HG02840 (cell line): ENCODE data around the gene CCDC57.

Experiments used
- ATAC-seq: cut with Tn5 transposase; IDR thresholded peaks from one replicate; pipeline ENCODE4 v1.9.1; 2021; ENCODE audit warnings: mild to moderate bottlenecking, moderate library complexity, moderate number of reproducible peaks; ENCODE audit not compliant: unreplicated experiment, low FRiP score

The CCDC57 gene

DNA sequence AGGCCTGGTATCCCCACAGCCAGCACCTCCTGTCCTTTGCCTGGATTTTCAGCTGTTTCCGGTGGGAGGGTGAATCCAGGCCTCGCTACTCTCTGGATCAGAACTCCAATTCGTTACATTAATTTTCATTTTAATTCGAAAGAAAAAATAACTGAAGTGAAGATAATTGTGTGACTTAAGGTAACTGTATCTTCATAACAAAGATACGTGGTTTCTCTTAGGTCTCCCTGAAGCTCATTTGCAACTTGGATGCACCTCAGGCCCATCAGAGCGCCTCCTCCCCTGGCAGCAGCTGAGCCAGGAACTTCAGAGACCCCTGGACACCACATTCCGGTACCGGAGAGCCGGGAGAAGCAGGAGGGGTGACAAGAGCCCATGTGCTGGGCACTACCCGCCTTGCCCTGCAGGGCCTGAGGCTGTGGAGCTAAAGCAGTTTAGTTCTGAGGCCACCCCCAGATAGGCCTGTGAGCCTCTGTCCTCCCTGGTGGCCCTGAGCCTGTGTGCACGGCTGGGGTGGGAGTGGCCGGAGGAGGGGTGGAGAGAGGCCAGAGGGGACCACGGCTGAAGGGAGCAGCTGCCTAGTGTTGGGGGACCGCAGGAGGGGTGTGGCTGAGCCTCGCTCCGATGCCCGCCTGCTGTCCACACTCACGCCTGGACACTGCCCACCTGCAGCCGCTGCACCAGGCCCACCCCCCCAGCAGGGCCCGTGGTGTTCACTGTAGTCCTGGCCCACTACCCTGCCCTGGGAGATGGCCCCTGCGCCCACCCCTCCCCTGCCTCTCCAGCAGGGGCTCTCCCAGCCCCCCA lies 135.7 kb downstream of the CCDC57 start:
- no peak for ATAC-seq

GRCh38 chr17:82076018-82076784 lies 136.4 kb downstream of the CCDC57 start:
- ATAC-seq: no peak

- ATAC-seq: no peak
Measured at GRCh38 chr17:82073446-82073845, 139.2 kb downstream of the CCDC57 start.

DNA sequence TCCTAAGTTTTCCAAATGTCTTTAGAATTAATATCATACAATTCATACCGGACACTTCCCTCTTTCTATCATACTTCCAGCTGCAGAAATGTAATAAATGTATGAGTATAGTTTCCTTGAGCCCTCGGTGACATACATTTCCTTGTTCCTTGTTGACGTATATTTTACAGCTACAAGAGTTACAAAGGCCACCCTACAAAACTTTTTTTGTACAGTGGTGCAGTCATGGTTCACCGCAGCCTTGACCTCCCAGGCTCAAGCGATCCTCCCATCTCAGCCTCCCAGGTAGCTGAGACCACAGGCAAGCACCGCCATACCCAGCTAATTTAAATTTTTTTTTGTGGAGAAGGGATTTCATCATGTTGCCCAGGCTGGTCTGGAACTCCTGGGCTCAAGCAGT lies 139.8 kb downstream of the CCDC57 start:
- ATAC-seq: no peak

DNA sequence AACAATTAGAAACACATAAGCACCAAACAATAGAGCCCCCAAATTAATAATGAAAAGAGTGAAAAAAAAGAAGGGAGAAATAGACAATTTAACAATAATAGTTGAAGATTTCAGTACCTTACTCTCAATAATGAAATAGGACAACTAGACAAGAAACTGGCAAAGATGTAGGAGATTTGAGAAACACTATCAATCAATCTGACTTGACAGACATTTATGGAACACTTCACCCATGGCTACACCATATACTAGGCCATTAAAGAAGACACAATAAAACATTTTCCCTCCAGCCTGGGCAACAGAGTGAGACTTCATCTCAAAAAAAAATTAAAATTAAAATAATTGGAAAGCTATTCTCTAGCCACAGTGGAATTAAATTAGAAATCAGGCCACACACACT lies 142.0 kb downstream of the CCDC57 start:
- no peak for ATAC-seq

DNA sequence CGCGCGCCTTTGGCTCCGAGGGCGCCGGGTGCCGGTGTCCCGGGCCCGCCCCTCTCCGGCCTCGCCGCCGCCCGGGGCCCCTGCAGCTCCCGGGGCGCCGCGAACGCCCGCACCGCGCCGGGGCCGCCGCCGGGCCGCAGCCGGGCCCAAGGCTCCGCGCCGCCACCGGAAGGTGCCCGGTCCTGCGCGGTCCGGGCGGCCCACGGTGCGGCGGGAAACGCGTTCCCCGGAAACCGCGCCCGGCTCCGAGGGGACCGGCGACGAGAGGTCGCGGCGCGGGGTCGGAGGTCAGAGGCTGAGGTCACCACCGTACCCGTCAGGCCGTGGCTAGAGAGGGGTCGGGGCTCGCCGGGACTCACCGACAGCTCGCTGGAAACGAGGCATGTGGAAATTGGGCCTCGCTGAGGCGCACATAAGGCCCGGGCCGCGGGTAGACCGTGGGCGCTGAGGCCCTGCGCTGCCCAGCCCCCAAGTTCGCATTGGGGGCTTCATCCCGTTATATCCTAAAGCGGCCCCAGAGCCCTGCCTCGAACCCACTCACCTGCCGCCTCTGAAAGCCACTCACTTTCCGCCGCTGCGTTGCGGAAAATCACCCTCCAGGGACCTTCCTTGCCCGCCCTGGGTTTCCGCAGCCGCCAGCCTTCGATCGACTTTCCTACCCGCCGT lies 146.9 kb downstream of the CCDC57 start, which contains the start of gene DUS1L:
DUS1L (minus strand) TSS at position 167 of the 666 bp plus-strand sequence. CDS start 745 bp downstream, outside the sequence.
- no peak for ATAC-seq

DNA sequence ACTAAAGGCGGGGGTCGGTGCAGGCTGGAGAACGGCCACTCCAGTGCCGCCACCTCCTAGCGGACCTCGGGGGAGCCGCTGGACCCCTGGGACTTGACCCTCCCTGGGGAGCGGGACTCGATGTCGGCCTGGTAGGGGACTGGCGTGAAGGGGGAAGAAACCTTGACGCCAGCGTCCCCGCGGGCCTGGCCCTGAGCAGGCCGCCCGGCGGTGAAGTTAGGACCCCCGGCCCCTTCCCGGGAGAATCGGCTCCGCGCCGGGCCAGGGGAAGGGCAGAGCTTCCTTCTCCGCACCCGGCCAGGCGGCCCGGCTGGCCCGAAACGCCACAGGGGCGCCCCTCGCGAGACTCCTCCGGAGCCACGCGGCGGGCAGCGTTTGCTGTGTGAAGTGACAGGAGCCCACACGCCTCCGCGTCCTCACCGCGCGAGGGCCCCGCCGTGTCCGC lies 147.4 kb downstream of the CCDC57 start:
- ATAC-seq: no peak

- no peak for ATAC-seq
Measured at GRCh38 chr17:82064433-82065192, 148.0 kb downstream of the CCDC57 start.

DNA sequence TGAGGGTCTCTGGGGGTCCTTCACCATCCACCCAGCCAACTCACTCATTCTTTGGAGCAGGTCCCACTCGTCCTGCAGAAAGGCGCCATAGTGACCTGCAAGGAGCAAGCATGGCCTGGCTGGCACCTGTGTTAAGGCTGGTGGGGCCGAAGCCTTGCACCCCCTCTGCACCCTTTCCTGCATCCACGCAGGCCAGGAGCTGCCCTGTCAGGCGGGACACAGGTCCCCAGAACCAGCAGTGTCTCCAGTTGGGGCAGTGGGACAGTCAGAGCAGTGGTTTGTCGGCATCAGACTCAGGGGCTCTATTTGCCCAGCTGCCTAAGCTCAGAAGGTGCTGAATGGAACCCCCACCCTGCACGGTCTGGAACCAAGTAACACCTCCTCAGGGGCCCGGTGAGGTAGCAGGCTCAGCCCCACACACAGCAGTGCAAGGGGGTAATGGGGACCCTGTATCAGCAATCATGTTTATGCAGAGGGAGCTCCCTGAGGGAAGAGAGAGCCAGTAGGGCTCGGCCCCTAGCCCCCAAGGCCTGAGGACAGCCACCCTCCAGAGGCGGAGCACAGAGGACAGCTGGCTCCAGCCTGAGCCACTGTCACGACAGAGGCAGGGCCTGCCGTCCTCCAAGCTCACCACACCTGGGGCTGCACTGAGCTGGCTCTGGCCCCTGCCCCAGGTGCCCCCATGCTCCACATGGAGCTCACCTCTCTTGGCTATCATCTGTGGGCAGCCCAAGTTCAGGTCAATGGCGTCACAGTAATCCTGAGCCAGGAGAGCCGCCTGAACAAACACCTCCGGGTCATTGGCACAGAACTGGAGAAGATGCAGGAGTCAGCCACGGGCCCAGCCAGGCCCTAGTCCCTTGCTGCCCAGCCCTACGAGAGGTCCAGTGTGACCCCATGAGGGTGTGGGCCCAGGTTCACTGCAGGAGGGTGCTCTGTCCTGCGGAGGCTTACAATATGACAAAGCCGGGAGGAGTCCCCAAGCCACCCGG lies 148.9 kb downstream of the CCDC57 start:
- no peak for ATAC-seq

DNA sequence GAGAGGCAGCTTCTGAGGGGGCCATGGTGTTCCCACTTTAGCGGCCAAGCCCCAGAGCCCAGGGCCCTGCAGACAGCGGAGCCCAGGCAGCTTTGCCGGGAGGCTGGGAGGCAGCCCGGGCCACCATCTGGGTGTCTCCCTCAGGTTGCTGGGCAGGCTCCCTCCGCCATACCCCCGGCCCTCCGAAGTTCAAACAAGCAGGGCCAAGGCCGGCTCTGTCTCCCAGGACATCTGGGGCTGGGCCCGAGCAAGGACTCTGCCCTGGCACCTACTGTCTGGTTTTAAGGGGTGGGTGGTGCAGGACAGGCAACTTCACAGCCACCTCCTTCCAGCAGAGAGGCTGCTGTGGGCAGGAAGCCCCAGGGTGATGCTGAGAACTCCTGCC lies 149.7 kb downstream of the CCDC57 start:
- ATAC-seq: no peak

GRCh38 chr17:82062076-82062983 lies 150.3 kb downstream of the CCDC57 start:
- no peak for ATAC-seq

DNA sequence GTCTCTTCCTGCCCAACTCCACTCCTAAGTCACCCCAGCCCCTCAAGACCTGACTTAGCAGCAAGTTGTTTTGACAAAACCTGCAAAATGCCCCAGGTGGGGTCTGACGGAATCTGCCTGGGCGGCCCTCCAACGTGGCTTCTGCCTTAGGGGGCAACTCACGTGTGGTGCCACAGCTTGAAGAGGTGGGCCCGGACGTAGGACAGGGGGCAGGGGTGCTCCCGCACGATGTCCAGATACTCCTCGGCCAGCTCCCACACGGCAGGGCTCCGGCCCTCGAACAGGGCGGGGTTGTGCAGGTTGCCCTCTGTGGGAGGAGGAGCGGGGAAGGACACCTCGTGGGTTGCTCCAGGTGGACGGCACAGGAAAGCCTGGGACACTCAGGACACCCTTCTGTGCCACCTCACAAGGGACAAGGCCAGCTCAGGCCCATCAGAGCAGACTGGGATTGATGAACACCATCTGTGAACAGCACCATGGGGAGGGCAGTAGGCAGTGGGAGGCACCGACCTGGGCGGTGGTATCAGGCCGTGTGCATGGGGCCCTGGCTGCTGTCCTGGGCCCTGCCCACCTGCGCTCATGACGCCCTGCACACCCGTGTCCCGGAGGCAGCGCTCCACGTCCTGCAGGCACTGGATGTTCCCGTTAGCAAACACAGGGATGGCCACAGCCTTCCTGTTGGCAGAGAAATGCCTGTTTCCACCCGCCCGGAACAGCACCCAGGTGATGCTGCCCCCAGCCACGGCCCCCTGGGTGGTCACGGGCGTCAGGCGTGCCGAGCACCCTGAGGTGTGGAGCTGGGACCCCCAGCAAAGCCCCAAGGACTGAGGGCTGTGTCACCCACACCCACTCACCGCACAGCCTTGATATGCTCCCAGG lies 151.4 kb downstream of the CCDC57 start:
- ATAC-seq: no peak

DNA sequence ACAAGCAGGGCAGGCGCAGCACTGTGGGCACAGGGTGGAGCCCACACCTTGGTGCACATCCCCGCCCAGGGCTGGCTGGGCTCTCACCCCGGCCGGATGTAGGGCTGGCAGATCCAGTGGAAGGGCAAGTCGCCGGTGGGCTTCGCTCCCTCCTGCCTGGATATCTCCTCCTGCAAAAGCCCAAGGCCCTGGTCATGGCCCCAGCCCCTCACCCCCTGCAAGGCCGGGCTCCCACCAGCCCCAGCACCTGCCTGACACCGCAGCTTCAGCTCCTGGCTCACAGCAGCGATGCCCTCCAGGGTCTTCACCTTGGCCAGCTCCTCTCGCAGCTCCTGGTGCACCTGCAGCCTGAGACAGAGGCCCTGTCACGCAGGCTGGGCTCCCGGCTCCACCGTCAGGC lies 152.0 kb downstream of the CCDC57 start:
- ATAC-seq: no peak

GRCh38 chr17:82060001-82060380 lies 152.7 kb downstream of the CCDC57 start:
- no peak for ATAC-seq

DNA sequence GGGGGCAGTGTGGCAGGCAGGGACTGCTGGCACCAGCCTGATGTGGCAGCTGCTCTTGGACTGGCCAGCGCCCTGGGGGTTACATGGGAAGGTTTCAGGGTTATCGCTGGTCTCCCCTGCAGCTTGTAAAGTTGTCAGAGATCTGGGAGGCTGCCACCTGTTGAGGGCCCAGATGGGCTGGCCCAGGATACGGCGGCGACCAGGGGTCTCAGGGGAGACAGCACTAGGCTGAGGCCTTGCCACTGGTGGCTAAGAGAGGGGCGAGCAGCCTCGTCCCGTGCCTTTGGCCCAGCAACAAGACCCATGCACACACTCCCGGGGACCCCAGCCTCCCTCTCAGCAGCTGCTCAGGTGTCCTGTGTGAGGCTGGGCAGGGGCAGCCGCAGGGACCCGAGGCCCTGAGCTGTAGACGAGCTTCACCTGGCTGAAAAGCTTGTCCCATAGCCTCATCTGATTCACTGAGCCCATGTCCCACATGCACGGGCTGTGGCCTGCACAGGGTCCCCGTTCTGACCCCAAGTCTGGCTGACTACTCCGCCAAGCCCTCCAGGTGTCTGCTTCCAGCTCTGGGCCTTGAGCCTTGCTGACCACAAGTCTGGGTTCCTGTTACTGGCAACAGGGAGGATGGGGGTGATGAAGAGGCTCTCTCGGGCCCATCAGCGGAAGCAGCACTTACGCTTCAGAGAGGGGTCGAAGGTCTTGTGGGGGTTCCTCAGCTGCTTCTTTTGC lies 153.2 kb downstream of the CCDC57 start:
- no peak for ATAC-seq

- ATAC-seq: no peak
Measured at GRCh38 chr17:82058855-82059249, 153.8 kb downstream of the CCDC57 start.
